Nephron progenitor cell (in vitro differentiated cells): ENCODE results near the gene ATP10A.
A peak's percentile ranks its signal among the peaks of the same experiment; 100 is the strongest.

Experiments used
- DNase-seq: peaks from one replicate; pipeline ENCODE4 v3.0.0; 2021
- H3K27ac Mint-ChIP-seq: 2 replicates; pipeline ENCODE4 v1.8.0; 2021; ENCODE audit warnings: mild to moderate bottlenecking, moderate library complexity, mixed read lengths
- H3K27me3 Mint-ChIP-seq: 2 replicates; pipeline ENCODE4 v1.8.0; 2021; ENCODE audit warnings: mild to moderate bottlenecking, low read depth, mixed read lengths; ENCODE audit not compliant: poor library complexity
- H3K36me3 Mint-ChIP-seq: 2 replicates; pipeline ENCODE4 v1.8.0; 2021; ENCODE audit warnings: low read depth, mixed read lengths
- H3K4me1 Mint-ChIP-seq: 2 replicates; pipeline ENCODE4 v1.8.0; 2021; ENCODE audit warnings: mixed read lengths
- H3K4me3 Mint-ChIP-seq: 2 replicates; pipeline ENCODE4 v1.8.0; 2021; ENCODE audit warnings: mild to moderate bottlenecking, moderate library complexity, mixed read lengths
- H3K9me3 Mint-ChIP-seq: 2 replicates; pipeline ENCODE4 v1.8.0; 2021; ENCODE audit warnings: mild to moderate bottlenecking, moderate library complexity, mixed read lengths
- CTCF ChIP-seq: fragments of 200-600 bp; sonication (generic); IDR thresholded peaks from 2 replicates; pipeline ENCODE4 v1.5.0; 2021; ENCODE audit warnings: antibody characterized with exemption

Gene ATP10A

GRCh38 chr15:25701721-25702465, 161.2 kb downstream of the ATP10A start:
- no peak overlapping the region for H3K27ac Mint-ChIP-seq
- H3K4me3 Mint-ChIP-seq = no peak overlapping the region
- H3K36me3 Mint-ChIP-seq = no peaks in the 10 kb centered on the region
- no peak for TF ChIP-seq CTCF
- DNase-seq = no peak
- H3K9me3 Mint-ChIP-seq = no peaks in the 10 kb centered on the region
- peaks cover 10% of the 10 kb centered on the region for H3K27me3 Mint-ChIP-seq
- peaks cover 52% of the 10 kb centered on the region for H3K4me1 Mint-ChIP-seq

- no peak for DNase-seq
- Mint-ChIP-seq H3K4me3 (no peak overlapping the region), H3K36me3 (no peaks in the 10 kb centered on the region), H3K9me3 (no peaks in the 10 kb centered on the region), H3K27me3 (peaks cover 13% of the 10 kb centered on the region), H3K4me1 (peaks cover 44% of the 10 kb centered on the region), H3K27ac (peak overlapping the region; percentile 44)
- no peak for TF ChIP-seq CTCF
These were observed 162.2 kb downstream of the ATP10A start for GRCh38 chr15:25700916-25701315.

DNA sequence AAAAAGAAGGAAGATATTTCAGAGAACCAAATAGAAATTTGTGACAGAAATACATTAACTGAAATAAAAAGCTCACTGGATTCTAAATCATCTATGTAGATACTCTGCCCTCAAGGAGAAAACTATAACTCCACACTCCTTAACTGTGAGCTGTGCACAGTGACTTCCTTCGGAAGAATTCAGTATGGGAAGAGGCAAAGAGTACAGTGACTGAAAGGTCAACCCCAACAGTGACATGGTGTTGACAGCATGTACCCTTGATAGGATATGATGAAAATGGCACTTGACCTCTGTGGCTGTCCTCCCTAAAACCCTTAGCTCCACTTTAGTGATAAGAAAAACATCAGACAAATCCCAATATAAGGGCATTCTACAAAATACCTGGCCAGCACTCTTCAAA, 165.5 kb downstream of the ATP10A start:
- no peak overlapping the region for H3K27ac Mint-ChIP-seq
- peaks cover 7% of the 10 kb centered on the region for H3K27me3 Mint-ChIP-seq
- H3K4me1 Mint-ChIP-seq = peaks cover 17% of the 10 kb centered on the region
- H3K4me3 Mint-ChIP-seq = no peak overlapping the region
- no peak for DNase-seq
- no peaks in the 10 kb centered on the region for H3K9me3 Mint-ChIP-seq
- no peaks in the 10 kb centered on the region for H3K36me3 Mint-ChIP-seq
- TF ChIP-seq CTCF = no peak

- H3K9me3 Mint-ChIP-seq = no peaks in the 10 kb centered on the region
- H3K36me3 Mint-ChIP-seq = no peaks in the 10 kb centered on the region
- H3K27me3 Mint-ChIP-seq = peaks cover 4% of the 10 kb centered on the region
- peaks cover 5% of the 10 kb centered on the region for H3K4me1 Mint-ChIP-seq
- no peak for DNase-seq
- no peak for TF ChIP-seq CTCF
- no peak overlapping the region for H3K27ac Mint-ChIP-seq
- no peak overlapping the region for H3K4me3 Mint-ChIP-seq
These were observed 167.0 kb downstream of the ATP10A start for GRCh38 chr15:25695875-25696760.

DNA sequence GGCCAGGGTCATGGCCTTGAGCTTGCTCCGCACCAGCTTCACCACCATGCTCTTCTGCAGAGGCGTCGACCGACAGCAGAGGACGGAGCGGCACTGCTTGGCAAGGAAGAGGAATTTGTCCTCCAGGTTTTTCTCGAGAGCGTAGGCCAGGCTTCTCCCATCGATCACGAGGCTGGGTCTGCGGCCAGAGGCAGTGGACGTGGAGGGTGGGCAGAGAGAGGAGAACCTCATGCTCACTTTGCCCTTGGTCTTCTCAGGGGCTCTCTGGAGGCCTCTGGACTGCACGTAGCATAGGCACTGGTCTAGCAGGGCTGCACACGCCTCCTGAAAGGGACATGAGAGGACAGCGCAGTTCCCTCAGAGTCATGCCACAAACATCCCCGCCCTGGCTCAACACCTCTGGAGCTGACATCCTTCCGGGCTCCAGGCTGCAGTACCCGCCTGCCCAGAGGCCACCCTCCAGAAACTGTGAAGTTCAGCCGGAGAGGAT, 168.3 kb downstream of the ATP10A start:
- DNase-seq = no peak
- Mint-ChIP-seq H3K27me3 (peaks cover 8% of the 10 kb centered on the region), H3K36me3 (no peaks in the 10 kb centered on the region), H3K4me1 (no peaks in the 10 kb centered on the region), H3K27ac (no peak overlapping the region), H3K9me3 (no peaks in the 10 kb centered on the region), H3K4me3 (no peak overlapping the region)
- no peak for TF ChIP-seq CTCF
